GOT3 (cell line): ENCODE results near the gene ROR1.
"Not testable (repeated sequence)": the region's sequence is repeated elsewhere in the genome, so short reads cannot be mapped to it uniquely, and the experiment has no call there.

ENCODE experiments used
- DNase-seq: peaks from one replicate; lab custom pipeline; 2025; ENCODE audit warnings: mixed read lengths; lab: John Stamatoyannopoulos, UW

The ROR1 gene

GRCh38 chr1:64061430-64062104 lies 287.8 kb downstream of the ROR1 start:
- DNase-seq, result no peak

DNA sequence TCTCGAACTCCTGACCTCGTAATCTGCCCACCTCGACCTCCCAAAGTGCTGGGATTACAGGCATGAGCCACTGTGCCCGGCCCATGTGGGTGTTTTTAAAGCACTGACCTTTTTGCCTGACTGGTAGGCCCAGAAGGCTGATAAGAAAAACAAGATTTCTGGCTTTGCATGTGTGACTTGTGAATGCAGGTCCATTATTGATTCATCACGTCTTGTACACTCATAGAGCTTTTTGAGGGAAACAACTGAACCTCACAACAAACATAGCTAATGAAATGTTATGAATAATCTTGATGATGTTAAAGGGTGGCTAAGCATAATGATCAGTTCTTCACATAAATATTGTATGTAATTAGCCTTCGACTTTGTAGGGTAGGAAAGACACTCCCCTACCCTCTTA lies 288.7 kb downstream of the ROR1 start:
- no peak for DNase-seq

DNA sequence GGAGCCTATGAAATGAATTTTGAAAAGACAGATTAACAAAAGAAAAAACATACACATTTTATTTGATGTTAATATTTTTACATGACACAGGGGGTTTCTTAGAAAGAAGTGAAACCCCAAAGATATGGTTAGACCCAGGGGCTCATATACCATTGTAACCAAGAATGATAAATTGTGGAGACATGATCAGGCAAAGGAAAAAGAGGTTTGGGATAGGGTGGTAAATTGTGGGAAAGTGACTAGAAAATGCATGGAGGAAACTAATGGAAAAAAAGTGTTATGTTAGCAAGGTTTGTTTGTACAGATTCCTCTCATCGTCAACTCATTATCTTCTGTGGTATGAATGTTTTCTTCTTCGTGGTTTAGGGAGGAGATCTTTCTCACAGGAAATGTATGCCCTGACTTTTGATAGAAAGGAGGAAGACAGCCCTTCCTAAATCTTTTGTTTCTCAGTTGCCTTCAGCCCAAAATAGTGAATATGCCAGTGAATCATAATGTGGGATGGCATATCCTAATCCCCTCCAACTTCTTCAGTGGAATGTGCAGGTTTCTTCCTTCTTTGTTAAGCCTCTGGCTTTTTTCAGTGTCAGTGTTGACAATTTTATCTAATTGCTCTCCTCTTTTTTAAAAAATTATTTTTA lies 289.2 kb downstream of the ROR1 start:
- DNase-seq, result no peak

- no peak for DNase-seq
Measured at GRCh38 chr1:64065571-64065970, 291.8 kb downstream of the ROR1 start.

DNA sequence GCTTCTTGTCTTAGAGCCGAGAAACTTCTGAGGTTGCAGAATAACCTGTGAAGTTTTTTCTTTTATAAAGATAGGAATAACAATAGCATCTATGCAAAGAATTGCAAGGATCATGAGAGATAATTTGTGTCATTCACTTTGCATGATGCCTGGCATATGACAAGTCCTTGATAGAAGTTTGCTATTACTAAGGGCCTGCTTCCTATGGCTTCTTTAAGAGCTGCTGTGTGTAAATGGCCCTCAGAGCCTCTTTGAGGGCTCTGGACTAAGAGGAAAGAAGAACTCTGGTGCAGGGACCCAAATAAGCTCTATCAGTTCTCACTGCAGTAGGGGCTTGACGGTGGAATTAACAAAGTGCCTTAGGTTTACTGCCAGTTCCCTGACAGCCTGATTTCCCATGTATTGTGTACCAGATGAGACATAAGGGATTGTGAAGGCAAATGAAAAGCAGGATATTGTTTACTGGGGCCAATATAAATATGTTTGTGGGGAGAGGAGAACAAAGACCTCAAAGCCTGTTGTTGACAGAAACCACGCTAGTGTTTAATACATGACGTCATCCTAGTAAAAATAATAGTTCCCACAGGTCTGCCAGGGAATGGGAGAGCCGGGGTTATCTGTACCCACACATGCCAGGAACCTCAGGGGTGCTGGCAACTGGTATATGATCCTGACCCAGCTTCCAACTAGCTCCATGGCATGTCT lies 298.4 kb downstream of the ROR1 start:
- DNase-seq, result no peak

DNA sequence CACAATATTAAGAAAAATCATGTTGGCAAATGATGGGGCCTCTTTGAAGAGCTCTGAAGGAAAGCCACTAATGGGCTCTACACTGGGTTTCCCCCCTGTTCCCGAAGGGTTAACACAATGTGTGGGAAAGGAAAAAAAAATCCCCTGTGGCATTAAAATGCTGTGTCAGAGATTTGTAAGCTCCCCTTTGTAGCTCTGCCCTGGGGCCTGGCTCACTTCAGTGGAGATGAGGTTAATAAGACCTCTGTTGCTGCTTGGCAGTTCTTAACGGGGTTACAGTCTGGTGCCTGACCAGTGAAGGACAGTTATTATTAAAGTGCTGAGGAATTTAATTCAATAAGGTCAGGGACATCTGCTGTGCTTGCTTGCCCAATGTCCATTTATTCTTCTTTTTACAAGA lies 299.9 kb downstream of the ROR1 start:
- no peak for DNase-seq

DNA sequence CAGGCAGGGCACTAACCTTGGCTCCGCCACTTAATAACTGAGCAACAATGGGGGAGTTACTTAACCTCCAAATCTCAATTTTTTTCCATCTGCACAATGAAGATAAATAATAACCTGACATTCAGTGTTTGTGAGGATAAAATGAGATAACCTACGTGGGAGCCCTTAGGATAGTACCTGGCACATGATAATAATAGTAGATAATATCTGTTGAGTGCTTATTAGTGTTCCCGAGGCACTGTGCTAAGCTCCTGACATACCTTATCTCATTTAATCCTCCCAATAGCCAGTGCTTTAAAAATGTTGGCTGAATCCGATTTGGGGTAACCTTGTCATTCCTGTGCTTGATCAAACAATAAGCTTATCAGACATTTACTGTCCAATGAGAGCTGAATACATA lies 300.9 kb downstream of the ROR1 start:
- DNase-seq, result no peak

DNA sequence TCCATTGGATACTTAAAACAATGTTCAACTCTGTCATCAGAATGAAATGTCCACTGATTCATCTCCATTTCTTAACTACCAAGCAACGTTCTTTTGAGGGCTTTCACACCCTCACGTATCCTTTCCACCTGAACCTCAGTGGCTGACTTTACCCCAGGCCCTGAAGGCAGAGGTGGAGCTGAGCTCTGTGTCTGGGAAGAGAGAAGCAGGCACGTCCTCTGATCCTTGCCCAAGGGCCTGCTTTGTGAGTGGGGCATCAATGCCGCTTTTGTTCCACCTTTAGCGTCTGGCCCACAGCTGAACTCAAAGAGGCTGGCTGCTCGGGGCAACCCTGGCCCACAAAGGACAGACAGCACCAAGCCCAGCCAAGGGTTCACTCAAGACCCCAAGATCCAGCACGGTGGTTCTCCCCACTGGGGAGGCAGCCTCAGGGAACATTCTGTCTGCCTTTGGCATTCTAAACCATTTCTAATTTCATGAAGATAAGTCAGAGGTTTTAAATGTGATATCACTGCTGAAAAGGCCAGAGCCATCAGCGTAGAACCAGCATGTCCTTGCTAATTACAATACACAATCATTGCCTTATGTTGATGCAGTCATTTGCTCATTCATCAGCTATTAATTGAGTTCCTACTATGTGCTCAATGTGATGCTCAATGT lies 303.6 kb downstream of the ROR1 start:
- DNase-seq, result no peak

DNA sequence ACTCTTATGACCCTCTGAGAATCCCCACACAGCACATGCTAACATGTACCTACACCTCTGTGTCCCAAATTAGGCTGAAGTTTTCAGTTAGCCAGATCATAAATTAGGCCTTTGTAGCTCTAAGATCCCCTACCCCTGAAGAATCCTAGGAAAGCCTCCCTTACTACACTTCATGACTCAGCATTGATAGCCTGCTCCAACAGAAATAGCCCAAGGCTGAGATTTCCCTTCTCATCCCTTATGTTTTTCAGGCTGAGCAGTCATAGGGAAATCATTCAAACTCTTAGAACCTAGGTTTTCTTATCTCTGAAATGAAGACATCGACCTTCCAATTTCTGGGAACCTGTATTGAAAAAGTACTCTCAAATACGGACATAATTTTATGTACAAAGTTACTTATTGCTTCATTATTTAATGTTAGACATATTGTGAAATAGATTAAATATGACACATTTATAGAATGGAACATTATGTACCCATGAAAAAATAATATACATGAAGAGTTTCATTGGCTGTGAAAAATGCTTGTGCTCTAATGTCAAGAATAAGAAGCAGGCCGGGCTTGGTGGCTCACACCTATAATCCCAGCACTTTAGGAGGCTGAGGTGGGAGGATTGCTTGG lies 307.2 kb downstream of the ROR1 start:
- no peak for DNase-seq

GRCh38 chr1:64082459-64082858 lies 308.6 kb downstream of the ROR1 start:
- peak; percentile 16 for DNase-seq

- no peak for DNase-seq
Measured at GRCh38 chr1:64084451-64084850, 310.6 kb downstream of the ROR1 start.

DNA sequence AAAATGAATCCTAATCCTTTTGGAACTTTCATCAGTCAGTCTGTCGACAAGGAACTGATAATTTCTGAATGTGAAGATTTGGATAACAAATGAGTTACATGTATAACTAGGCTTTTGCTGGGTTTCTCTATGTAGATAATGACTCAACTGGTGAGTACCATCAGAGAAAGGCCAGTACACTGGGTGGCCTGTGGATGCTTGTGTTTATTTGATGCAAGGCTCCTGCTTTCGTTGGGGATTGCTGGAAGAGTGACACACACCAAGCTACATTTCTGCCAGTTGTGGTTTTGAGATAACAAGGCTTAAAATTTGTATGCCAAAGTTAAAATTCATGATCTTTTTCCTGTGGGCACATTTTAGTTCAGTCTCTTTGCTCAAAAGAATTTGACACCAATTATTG lies 314.0 kb downstream of the ROR1 start:
- no peak for DNase-seq

GRCh38 chr1:64090436-64090835 lies 316.6 kb downstream of the ROR1 start:
- no peak for DNase-seq

GRCh38 chr1:64092851-64093371 lies 319.1 kb downstream of the ROR1 start:
- DNase-seq, result no peak

DNA sequence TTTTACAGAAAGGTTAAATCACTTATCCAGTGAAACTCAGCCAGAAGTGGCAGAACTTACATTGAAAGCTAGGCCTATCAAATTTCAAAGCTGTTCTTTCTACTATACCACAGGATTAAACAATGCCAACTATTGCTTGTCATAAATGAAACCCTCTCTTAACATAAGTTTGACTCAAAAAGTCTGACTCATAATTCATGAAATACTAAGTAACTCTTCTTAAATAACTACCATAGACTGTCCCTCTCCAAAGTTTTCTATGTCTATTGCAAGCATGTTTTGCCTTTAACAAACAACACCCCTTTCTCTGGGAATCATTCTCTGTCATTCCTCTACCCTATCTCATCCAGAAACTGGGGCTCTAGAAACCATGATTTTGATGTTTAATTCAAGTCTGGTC lies 320.1 kb downstream of the ROR1 start:
- no peak for DNase-seq

DNA sequence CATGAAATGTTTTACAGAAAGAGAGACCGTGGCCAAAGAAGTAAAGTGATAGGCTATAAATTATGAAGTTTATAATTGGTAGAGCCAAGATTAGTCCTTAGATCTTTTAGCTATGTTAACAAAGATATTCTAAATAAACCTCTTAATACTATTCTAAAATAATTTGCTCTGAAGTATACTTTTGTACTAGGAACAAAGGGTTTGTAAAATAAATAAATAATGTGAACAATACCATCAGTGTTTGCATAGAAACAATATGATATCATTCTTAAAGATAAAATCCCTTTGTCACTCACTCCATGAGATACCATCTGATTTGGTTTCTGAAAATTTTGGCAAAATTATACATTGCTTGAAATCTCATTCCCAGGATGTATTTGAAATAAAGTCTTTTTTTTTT lies 322.0 kb downstream of the ROR1 start:
- DNase-seq, result no peak

GRCh38 chr1:64097859-64098258 lies 324.0 kb downstream of the ROR1 start:
- DNase-seq, result no peak

- no peak for DNase-seq
Measured at GRCh38 chr1:64098436-64098835, 324.6 kb downstream of the ROR1 start.

DNA sequence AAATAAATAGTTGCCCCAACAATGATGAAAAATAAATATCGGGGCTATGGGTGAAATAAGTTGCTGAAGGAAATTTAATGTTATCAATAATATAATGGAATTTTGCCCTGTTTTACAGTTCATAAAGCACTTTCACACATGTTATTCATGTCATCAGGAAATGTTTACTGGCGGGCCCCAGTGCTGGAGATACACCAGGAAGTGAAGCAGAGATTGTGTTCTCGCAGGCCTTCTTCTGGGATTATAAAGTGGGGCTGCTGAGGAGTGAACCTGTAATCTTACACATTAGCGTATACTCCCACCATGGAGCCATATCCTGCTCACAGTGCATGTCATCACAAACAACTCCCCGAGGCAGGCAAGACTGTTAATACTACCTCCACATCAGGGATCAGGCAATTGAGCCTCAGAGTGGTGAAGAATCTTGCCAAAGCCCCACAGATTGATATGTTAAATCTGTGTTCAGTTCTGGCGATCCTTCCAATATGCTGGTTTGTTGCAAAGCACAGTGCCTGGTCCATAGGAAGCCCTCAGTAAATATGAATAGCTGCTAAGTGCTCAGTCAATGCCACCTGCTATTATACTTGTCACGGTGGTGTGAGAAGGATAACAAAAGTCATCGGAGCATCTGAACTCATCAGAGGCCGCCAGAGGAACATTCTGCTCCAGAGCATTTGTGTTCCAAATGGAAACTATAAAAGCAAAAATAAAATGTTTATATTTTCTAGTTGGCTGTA lies 325.2 kb downstream of the ROR1 start:
- no peak for DNase-seq

DNA sequence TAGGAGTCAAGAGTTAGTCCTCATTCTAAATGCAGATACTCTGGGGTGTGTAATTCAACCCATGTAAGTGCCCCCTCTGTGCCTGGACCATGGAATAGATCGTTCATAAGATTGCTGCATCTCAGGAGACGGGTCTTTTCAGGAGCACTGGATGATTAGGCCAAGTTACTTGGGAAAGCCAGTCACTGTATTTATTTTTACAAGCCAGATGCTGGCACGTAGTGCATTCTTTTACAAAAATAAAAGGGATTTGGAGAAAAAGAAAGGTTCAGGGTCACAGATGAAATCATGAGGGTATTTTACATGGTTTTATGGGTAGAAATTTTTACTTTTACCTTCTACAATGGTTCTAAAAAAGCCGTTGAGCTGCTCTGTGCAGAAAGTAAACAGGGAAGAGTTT lies 327.0 kb downstream of the ROR1 start:
- DNase-seq, result no peak

DNA sequence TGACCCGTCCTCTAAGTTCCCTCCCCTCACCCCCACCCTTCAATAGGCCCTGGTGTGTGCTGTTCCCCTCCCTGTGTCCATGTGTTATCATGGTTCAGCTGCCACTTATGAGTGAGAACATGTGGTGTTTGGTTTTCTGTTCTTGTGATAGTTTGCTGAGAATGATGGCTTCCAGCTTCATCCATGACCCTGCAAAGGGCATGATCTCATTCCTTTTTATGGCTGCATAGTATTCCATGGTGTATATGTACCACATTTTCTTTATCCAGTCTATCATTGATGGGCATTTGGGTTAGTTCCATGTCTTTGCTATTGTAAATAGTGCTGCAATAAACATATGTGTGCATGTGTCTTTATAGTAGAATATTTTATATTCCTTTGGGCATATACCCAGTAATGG lies 330.8 kb downstream of the ROR1 start:
- DNase-seq, result not testable (repeated sequence)
